Melanocyte of skin (primary cell): ENCODE results near the gene YIPF5. TPM values are rescaled to one million over a fixed set of nuclear protein-coding genes. Genes with fewer than 3 reads are reported as not detected.

ENCODE experiments used
- small RNA-seq, 2 donors: library from RNA; depleted of rRNA; stranded (forward); fragments of <200 nt; gene quantifications; one replicate each; pipeline ENCODE3, GENCODE V24; 2012
- total RNA-seq, 2 donors: library from RNA; depleted of rRNA; stranded (reverse); fragments of >200 nt; gene quantifications; 2 replicates each; pipeline ENCODE4 v1.2.3, GENCODE V29; 2012

Gene YIPF5
- total RNA-seq: 10 to 100 TPM; 46.0 to 65.7 TPM

DNA sequence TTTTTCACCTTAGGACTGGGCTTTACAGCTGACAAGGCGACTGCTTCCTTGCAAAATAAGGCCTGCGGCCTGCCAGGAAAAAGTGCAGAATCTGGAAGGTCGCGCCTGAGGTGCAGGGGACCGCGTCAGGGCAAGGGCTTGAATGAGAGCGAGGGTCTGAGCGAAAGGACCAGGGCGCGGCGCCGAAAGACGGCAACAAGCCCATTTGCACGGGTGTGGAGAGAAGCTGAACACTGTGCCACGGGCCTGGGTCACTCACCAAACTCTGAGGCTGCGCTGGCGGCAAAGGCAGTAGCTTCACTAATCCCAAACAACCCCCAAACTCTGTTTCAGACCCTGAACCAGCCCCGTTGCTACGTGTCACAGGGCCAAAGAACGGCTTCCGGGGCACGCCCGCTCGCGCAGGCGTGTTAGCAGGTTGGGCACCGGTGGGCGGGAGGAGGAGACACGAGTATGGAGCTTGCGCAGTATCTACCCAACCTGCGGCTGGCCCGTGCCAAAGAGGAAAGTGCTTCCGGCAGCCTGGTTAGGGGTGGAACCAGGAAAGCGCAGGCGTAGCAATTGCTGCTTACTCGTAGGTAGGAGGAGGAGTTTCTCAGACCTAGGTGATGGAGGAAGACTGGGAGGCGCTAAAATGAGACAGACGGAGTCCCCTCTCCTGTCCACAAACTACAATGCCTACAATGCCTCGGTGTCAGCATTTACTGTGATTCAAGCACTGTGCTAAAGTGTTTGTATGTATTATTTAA, at the start of gene YIPF5, which contains the start of gene KCTD16:
Gene YIPF5 (minus strand): TSS at position 384 of the 749 bp plus-strand sequence. CDS start 704 bp downstream, outside the sequence.
Gene KCTD16 (plus strand): TSS at position 598 of the 749 bp plus-strand sequence.

Small RNA genes within 50 kb of the gene (small RNA-seq; reads per million reads assigned to genes)
- 0 reads per million in 2 donors for gene RN7SL87P

Other genes with a start within 250 kb of the YIPF5 start
- under 1 TPM in 1 of 2 donors, not detected in 1; under 0.01 TPM for gene KCTD16, start 214 bp upstream of the YIPF5 start, total RNA-seq